Measurements from ENCODE around the gene PGD. TPM values are rescaled to one million over a fixed set of nuclear protein-coding genes. Genes with fewer than 3 reads are reported as not detected.

PGD gene
- total RNA-seq = 282 and 310 TPM in 2 replicates

DNA sequence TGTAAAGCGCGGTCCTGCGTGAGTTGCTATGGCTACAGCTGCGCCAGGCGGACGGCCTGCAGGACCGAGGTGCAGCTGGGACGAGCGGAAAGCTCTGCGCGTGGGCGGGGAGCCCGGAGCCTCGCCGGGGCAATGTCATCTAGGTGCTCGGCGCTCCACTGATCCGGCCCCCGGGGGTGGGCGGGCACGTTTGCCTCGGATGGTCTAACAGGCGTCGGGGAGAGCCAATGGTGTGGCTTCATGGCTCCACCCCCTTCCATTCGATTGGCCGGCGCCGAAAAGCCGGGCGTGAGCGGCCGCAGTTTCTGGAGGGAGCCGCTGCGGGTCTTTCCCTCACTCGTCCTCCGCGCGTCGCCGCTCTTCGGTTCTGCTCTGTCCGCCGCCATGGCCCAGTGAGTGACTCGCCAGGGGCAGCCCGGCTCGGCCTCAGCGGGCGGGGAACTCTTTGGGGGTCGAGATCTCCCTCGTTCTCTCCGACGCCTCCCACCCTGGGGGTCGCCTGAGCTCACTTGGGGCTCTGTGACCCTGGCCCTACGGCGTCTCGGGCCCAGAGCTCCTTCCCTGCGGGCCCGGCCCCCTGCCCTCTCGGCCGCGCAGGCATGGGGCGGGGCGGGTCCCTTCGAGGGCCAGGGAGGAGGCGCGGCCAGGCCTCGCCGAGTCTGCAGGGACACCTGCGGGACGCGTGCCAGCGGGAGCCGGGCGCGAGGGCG is at the start of gene PGD:
PGD (plus strand) TSS at position 331 of the 710 bp plus-strand sequence; CDS start at position 385, 54 bp downstream.

DNA sequence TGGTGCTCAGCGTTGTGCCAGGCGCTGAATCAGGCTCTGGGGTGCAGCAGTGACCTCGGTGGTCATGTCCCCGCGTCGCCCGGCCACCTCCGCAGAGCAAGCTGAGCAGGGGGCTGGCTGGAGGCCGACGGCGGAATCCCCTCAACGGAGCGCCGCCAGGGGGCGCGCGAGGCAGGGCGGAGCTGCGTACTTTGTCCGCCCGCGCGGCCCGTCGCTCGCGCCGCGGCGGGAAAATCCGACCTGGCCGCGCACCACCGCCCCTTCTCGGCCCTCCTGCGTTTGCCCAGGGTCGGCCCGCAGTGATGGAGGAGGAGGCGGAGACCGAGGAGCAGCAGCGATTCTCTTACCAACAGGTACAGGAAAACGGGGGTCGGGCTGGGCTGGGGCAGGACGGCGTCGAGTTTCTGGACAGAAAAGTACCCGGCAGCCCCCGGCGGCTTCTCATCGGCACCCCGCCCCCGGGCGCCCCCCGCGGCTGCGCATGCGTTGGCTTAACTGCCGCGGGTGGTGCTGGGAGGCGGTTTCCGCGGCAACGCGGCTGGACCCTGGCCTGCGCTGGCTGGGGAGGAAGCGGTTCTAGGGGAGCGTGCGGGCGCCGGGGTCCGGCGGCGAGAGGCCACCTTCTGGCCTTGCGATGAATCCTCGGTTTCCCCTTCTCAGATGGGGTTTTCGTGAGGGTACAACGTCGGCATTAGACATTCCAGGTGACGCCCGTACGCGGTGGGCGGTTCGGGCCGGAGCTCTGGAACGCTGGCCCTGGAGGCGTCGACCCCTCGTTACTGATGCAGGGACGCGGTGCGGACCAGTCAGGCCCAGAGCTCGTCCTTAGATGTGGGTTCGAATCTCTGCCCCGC is 31.6 kb downstream of the PGD start, which contains the start of gene CENPS:
CENPS (plus strand) TSS at position 218 of the 854 bp plus-strand sequence; CDS start at position 303, 85 bp downstream.

DNA sequence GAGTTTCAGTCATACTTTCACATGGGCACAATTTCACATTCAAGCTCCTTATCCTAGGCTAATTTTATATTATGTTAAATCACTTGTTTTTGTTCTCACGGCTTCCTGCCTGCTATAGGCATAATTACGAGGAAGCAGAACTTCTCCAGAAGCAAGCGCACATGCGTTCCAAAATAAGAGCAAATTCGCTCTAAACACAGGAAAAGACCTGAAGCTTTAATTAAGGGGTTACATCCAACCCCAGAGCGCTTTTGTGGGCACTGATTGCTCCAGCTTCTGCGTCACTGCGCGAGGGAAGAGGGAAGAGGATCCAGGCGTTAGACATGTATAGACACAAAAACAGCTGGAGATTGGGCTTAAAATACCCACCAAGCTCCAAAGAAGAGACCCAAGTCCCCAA is 50.9 kb downstream of the PGD start, which contains the start of gene CORT:
CORT (plus strand) TSS at position 281 of the 400 bp plus-strand sequence. CDS start 193 bp downstream, outside the sequence.

Other genes with a start within 250 kb of the PGD start
- gene KIF1B, start 188.5 kb upstream of the PGD start, total RNA-seq = 11.5 and 17.0 TPM in 2 replicates
- 11.9 and 14.1 TPM in 2 replicates for gene CENPS, start 31.4 kb downstream of the PGD start, total RNA-seq
- gene CORT, start 51.0 kb downstream of the PGD start, total RNA-seq = not detected in 2 replicates
- gene DFFA, start 73.5 kb downstream of the PGD start, total RNA-seq = 32.1 and 35.7 TPM in 2 replicates
- gene PEX14, start 75.9 kb downstream of the PGD start, total RNA-seq = 19.1 and 28.3 TPM in 2 replicates

Data from myometrial cell (primary cell).